ENCODE data around the gene C6orf120. TPM values are rescaled to one million over a fixed set of nuclear protein-coding genes. Genes with fewer than 3 reads are reported as not detected.
A peak's percentile ranks its signal among the peaks of the same experiment; 100 is the strongest.

Gene C6orf120
- total RNA-seq, 2 experiments from 2014 or later = 14.2 to 16.3 TPM

DNA sequence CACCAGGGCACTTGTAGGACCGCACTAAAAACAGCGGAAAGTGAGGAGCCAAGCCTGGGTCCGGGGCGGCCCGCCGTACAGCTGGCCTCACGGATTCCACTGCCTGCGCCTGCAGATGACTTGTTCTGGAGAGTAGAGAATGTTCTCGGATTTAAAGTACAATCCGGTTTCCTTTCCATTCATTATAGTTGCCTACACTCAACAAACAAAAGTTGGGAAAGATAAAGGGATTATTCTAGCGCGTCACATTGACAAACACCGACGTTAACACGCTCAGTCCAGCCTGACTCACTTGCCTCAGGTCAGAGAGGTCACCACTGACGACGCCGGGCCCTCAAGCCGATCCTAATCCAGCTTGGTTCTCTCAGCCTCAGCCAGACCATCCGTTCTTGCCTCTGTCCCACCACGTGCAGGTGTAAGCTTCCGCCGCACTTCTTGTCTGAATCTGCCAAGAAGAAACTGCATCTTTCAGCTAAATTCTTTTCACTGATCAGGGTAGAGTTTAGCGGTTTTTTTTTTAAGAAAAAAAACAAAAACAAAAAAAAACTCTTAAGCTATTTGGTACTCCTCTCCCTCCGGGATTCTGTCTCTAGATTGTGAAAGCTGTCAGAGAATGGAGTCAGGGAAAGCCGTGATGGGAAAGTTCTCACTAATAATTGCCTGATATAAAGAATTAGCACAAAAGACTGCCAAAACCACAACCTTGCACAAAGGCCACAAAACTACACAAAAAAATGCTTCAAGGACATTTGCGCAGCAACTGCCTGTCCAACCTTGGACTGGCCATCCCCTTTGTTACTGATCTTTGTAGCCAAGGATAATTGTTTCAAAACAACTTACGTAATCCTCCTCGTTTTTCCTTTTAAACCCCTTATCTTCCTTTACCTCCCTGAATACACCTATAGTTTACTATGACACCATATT is 23.5 kb downstream of the C6orf120 start:
- H3K4me3 Mint-ChIP-seq = peak overlapping the region; percentile 84
- POLR2A ChIA-PET = interaction anchor here (0.8 to 7.8 kb wide), 10 partner anchors 10 to 27 kb away, joined by 3 to 95 read pairs (median 7); partner anchors contain the start of genes C6orf120, DYNLT2, ERMARD and WDR27
- H3K27ac Mint-ChIP-seq = peak overlapping the region; percentile 88
- no peaks in the 10 kb centered on the region for H3K27me3 Mint-ChIP-seq
- ATAC-seq (peak; percentile 17), DNase-seq (peak; percentile 55)
- H3K36me3 Mint-ChIP-seq (ENCODE audit: low read depth) = peaks cover 16% of the 10 kb centered on the region
- CTCF ChIA-PET = interaction anchor here (1.5 kb wide), 1 partner anchor 12 kb away, joined by 3 read pairs; no protein-coding TSS in a partner anchor
- no peak for TF ChIP-seq CTCF (IDR thresholded peaks at IDR 0.05)
- peaks cover 36% of the 10 kb centered on the region for H3K4me1 Mint-ChIP-seq (ENCODE audit: low read depth)
- intact Hi-C loops (cut with micrococcal nuclease) = loop anchor here (2.0 kb wide), 1 partner anchor 25 kb away; the partner anchor contains the start of genes DYNLT2 and ERMARD
- no peaks in the 10 kb centered on the region for H3K9me3 Mint-ChIP-seq

- no peaks in the 10 kb centered on the region for H3K9me3 Mint-ChIP-seq
- CTCF ChIA-PET = interaction anchor here (1.5 kb wide), 1 partner anchor 11 kb away, joined by 3 read pairs; no protein-coding TSS in a partner anchor
- H3K27me3 Mint-ChIP-seq = no peaks in the 10 kb centered on the region
- ATAC-seq (no peak), DNase-seq (no peak)
- TF ChIP-seq CTCF (IDR thresholded peaks at IDR 0.05) = no peak
- H3K4me1 Mint-ChIP-seq (ENCODE audit: low read depth) = peaks cover 32% of the 10 kb centered on the region
- H3K36me3 Mint-ChIP-seq (ENCODE audit: low read depth) = peaks cover 13% of the 10 kb centered on the region
- POLR2A ChIA-PET = interaction anchor here (1.1 to 7.8 kb wide), 6 partner anchors 9 to 27 kb away, joined by 3 to 95 read pairs (median 10); partner anchors contain the start of genes C6orf120, DYNLT2, ERMARD and WDR27
- intact Hi-C loops (cut with micrococcal nuclease) = loop anchor here (2.0 kb wide), 1 partner anchor 25 kb away; the partner anchor contains the start of genes DYNLT2 and ERMARD
- H3K4me3 Mint-ChIP-seq = peak overlapping the region; percentile 84
- peak overlapping the region; percentile 88 for H3K27ac Mint-ChIP-seq
These were observed 24.1 kb downstream of the C6orf120 start for GRCh38 chr6:169726049-169726400.

GRCh38 chr6:169726963-169727362 is 25.0 kb downstream of the C6orf120 start:
- Mint-ChIP-seq H3K27me3 (no peaks in the 10 kb centered on the region), H3K4me1 (ENCODE audit: low read depth) (peaks cover 25% of the 10 kb centered on the region), H3K27ac (no peak overlapping the region), H3K36me3 (ENCODE audit: low read depth) (peaks cover 11% of the 10 kb centered on the region), H3K4me3 (no peak overlapping the region), H3K9me3 (no peaks in the 10 kb centered on the region)
- ATAC-seq = no peak
- no peak for DNase-seq
- intact Hi-C loops (cut with micrococcal nuclease) = loop anchor here (2.0 kb wide), 1 partner anchor 24 kb away; the partner anchor contains the start of genes DYNLT2 and ERMARD
- ChIA-PET CTCF (no interaction called here), POLR2A (interaction anchor here (0.9 to 7.8 kb wide), 2 partner anchors 25 to 26 kb away, joined by 4 to 73 read pairs; partner anchors contain the start of genes C6orf120, DYNLT2, ERMARD and WDR27)
- no peak for TF ChIP-seq CTCF (IDR thresholded peaks at IDR 0.05)

DNA sequence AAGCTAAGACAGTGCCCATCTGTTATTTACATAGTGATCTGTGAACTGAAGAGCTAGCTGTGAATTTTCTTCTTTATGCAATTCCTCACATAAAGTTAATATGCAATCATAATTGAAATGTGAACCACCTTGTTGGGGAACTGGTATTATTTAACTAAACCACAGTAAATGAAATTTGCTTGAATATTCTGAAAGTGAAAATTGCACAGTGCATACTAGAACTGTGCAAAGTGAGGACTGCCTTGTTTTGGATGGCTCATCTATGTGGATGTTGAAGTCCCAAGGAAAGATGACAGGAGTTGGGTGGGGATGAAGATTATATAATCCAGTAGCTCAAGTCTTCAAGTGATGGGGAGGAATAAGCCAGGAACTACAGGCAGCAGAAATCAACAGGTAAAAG is 28.0 kb downstream of the C6orf120 start:
- H3K9me3 Mint-ChIP-seq = no peaks in the 10 kb centered on the region
- intact Hi-C loops (cut with micrococcal nuclease) = no loop called here
- no peak for TF ChIP-seq CTCF (IDR thresholded peaks at IDR 0.05)
- POLR2A ChIA-PET = no interaction called here
- H3K4me3 Mint-ChIP-seq = no peak overlapping the region
- CTCF ChIA-PET = interaction anchor here (2.0 kb wide), 1 partner anchor 21 kb away, joined by 9 read pairs; no protein-coding TSS in a partner anchor
- H3K27me3 Mint-ChIP-seq = peaks cover 6% of the 10 kb centered on the region
- ATAC-seq = no peak
- peaks cover 23% of the 10 kb centered on the region for H3K4me1 Mint-ChIP-seq (ENCODE audit: low read depth)
- H3K36me3 Mint-ChIP-seq (ENCODE audit: low read depth) = peaks cover 9% of the 10 kb centered on the region
- H3K27ac Mint-ChIP-seq = no peak overlapping the region
- no peak for DNase-seq
